Progenitor cell of endocrine pancreas (in vitro differentiated cells): ENCODE data around the gene SLC2A13. TPM values are rescaled to one million over a fixed set of nuclear protein-coding genes. Genes with fewer than 3 reads are reported as not detected.
A peak's percentile ranks its signal among the peaks of the same experiment; 100 is the strongest.

Source experiments
- DNase-seq: peaks from one replicate; pipeline ENCODE4 v3.0.0; 2021; ENCODE audit warnings: low spot score; ENCODE audit not compliant: unreplicated experiment
- H3K27ac Mint-ChIP-seq: 2 replicates; pipeline ENCODE4 v1.8.0; 2021; ENCODE audit warnings: mild to moderate bottlenecking, moderate library complexity, mixed read lengths
- H3K27me3 Mint-ChIP-seq: 2 replicates; pipeline ENCODE4 v1.8.0; 2021; ENCODE audit warnings: mixed read lengths
- H3K36me3 Mint-ChIP-seq: 2 replicates; pipeline ENCODE4 v1.8.0; 2022; ENCODE audit warnings: mixed read lengths; ENCODE audit not compliant: insufficient read depth
- H3K4me1 Mint-ChIP-seq: 2 replicates; pipeline ENCODE4 v1.8.0; 2021; ENCODE audit warnings: low read depth, mixed read lengths
- H3K4me3 Mint-ChIP-seq: 2 replicates; pipeline ENCODE4 v1.8.0; 2021; ENCODE audit warnings: low read depth, mild to moderate bottlenecking, moderate library complexity, mixed read lengths
- H3K9me3 Mint-ChIP-seq: 2 replicates; pipeline ENCODE4 v1.8.0; 2021; ENCODE audit warnings: low read depth, mixed read lengths
- total RNA-seq: library from RNA; stranded (reverse); gene quantifications from 2 replicates; pipeline ENCODE4 v1.2.1, GENCODE V29; 2021
- TF ChIP-seq, protein P1 (sequence below): fragments of 200-600 bp; sonication (generic); IDR thresholded peaks from one replicate; pipeline ENCODE4 v1.5.0; 2021; ENCODE audit warnings: antibody characterized with exemption, mild to moderate bottlenecking; ENCODE audit not compliant: unreplicated experiment

Gene SLC2A13
- total RNA-seq, 1 donor from 2014 or later, result 7.4 TPM

- DNase-seq, result no peak
- peaks cover 4% of the 10 kb centered on the region for H3K9me3 Mint-ChIP-seq
- no peak overlapping the region for H3K4me3 Mint-ChIP-seq
- TF ChIP-seq, protein P1, sequence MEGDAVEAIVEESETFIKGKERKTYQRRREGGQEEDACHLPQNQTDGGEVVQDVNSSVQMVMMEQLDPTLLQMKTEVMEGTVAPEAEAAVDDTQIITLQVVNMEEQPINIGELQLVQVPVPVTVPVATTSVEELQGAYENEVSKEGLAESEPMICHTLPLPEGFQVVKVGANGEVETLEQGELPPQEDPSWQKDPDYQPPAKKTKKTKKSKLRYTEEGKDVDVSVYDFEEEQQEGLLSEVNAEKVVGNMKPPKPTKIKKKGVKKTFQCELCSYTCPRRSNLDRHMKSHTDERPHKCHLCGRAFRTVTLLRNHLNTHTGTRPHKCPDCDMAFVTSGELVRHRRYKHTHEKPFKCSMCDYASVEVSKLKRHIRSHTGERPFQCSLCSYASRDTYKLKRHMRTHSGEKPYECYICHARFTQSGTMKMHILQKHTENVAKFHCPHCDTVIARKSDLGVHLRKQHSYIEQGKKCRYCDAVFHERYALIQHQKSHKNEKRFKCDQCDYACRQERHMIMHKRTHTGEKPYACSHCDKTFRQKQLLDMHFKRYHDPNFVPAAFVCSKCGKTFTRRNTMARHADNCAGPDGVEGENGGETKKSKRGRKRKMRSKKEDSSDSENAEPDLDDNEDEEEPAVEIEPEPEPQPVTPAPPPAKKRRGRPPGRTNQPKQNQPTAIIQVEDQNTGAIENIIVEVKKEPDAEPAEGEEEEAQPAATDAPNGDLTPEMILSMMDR, result no peak
- no peaks in the 10 kb centered on the region for H3K4me1 Mint-ChIP-seq
- no peak overlapping the region for H3K27ac Mint-ChIP-seq
- peaks cover 6% of the 10 kb centered on the region for H3K36me3 Mint-ChIP-seq
- H3K27me3 Mint-ChIP-seq, result no peaks in the 10 kb centered on the region
These were observed 93.2 kb downstream of the SLC2A13 start for GRCh38 chr12:40012711-40013110.

GRCh38 chr12:40011775-40012129 lies 94.1 kb downstream of the SLC2A13 start:
- TF ChIP-seq, protein P1, result no peak
- Mint-ChIP-seq H3K4me1 (no peaks in the 10 kb centered on the region), H3K36me3 (peaks cover 6% of the 10 kb centered on the region)

DNA sequence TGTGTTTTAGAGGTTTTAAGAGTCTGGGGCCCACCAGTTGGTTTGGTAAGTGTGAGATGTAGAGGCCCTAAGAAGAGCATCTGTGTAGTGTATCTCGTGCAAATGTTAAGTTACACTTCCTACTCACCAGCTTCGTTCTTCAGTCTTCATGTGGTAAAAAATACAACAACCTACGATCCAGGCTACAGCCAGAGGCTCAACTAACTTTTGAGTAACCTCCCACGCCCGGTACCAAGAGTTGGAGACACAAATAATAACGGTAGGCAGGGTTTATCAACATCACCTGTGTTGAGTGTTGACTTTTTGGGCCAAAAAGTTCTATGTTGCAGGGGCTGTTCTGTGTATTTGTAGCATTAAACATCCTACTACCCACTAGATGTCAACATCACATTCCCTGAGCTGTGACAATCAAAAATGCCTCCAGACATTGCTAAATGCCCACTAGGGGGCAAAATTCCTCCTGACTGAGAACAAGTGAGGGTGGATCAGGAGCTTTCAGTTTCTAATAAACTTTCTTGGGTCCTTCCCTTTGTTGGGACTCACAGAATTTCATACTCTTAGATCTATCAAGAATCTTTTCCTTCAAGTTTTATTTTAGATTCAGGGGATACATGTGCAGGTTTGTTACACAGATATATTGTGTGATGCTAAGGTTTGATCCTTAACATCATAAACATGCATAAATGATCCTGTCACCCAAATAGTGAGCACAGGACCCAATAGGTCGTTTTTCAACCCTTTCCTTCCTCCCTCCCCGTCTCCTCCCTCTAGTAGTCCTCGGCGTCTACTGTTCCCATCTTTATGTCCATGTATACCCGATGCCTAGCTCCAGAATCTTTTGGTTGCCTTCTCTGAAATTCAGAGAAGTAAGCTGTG lies 94.7 kb downstream of the SLC2A13 start:
- Mint-ChIP-seq H3K4me1 (no peaks in the 10 kb centered on the region), H3K9me3 (peaks cover 4% of the 10 kb centered on the region), H3K27ac (no peak overlapping the region), H3K27me3 (no peaks in the 10 kb centered on the region), H3K4me3 (no peak overlapping the region), H3K36me3 (peaks cover 6% of the 10 kb centered on the region)
- DNase-seq, result peak; percentile 35
- TF ChIP-seq, protein P1, result peak; percentile 86

More at GRCh38 chr12:40011775-40012129, 94.1 kb downstream of the SLC2A13 start:
- no peak overlapping the region for H3K27ac Mint-ChIP-seq
- H3K4me3 Mint-ChIP-seq, result no peak overlapping the region
- no peak for DNase-seq
- H3K9me3 Mint-ChIP-seq, result peaks cover 4% of the 10 kb centered on the region
- no peaks in the 10 kb centered on the region for H3K27me3 Mint-ChIP-seq

GRCh38 chr12:40002178-40003169 lies 103.4 kb downstream of the SLC2A13 start:
- peaks cover 26% of the 10 kb centered on the region for H3K36me3 Mint-ChIP-seq
- TF ChIP-seq, protein P1, result no peak
- no peak overlapping the region for H3K27ac Mint-ChIP-seq
- peaks cover 9% of the 10 kb centered on the region for H3K4me1 Mint-ChIP-seq
- no peak for DNase-seq
- no peak overlapping the region for H3K4me3 Mint-ChIP-seq
- peaks cover 21% of the 10 kb centered on the region for H3K9me3 Mint-ChIP-seq
- no peaks in the 10 kb centered on the region for H3K27me3 Mint-ChIP-seq

DNA sequence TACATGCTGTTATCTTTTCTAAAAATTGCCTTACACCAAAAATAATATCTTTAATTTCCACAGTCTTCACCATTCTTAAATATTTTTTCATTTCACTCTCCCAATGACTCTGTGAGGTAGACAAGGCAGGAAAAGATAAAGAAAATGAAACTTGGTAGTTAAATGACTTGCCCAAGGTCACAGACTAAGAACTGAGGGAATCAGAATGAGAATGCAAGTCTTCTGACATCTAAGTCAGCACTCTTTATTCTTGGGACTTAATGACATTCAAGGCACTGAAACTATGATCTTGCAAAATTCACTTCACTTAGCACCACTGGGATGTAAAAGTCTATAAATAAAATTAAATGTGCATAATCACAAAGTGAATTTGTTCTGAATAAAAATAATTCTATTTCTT lies 104.5 kb downstream of the SLC2A13 start:
- H3K4me1 Mint-ChIP-seq, result peaks cover 9% of the 10 kb centered on the region
- no peak overlapping the region for H3K4me3 Mint-ChIP-seq
- TF ChIP-seq, protein P1, result no peak
- peaks cover 28% of the 10 kb centered on the region for H3K9me3 Mint-ChIP-seq
- no peak for DNase-seq
- H3K27ac Mint-ChIP-seq, result no peak overlapping the region
- peaks cover 32% of the 10 kb centered on the region for H3K36me3 Mint-ChIP-seq
- H3K27me3 Mint-ChIP-seq, result no peaks in the 10 kb centered on the region
